ENCODE measurements around the gene C9orf43. TPM values are rescaled to one million over a fixed set of nuclear protein-coding genes. Genes with fewer than 3 reads are reported as not detected.

The C9orf43 gene
- total RNA-seq, 2 experiments from 2014 or later: 0.65 to 0.81 TPM

DNA sequence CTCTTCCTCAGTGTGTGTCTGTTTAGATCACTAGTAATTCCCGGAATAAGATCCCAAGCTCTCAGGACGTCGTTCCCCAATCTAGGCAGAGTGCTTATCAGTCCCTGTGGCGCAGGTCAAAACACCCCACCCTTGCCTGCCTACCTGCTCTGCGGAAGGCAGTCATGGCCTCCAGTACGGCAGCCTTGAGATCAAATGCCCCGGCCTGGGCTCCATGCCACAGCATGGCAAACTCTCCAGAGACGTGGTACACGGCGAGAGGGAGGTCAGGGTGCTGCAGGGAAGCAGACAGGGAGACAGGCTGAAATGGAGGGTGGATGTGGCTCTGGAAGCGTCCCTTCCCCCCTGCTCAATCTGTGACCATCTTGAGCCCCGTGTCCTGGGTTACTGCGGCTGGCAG is 21.7 kb upstream of the C9orf43 start:
- ChIA-PET POLR2A (interaction anchor here (1.0 kb wide), 1 partner anchor 21 kb away, joined by 3 read pairs; the partner anchor contains the start of genes C9orf43 and POLE3), CTCF (no interaction called here)
- no peaks in the 10 kb centered on the region for H3K27me3 Mint-ChIP-seq
- H3K27ac Mint-ChIP-seq: no peak overlapping the region
- intact Hi-C loops (cut with micrococcal nuclease): no loop called here
- no peak for DNase-seq
- no peaks in the 10 kb centered on the region for H3K4me1 Mint-ChIP-seq (ENCODE audit: low read depth)
- no peaks in the 10 kb centered on the region for H3K9me3 Mint-ChIP-seq
- peaks cover 14% of the 10 kb centered on the region for H3K36me3 Mint-ChIP-seq
- H3K4me3 Mint-ChIP-seq: no peak overlapping the region

DNA sequence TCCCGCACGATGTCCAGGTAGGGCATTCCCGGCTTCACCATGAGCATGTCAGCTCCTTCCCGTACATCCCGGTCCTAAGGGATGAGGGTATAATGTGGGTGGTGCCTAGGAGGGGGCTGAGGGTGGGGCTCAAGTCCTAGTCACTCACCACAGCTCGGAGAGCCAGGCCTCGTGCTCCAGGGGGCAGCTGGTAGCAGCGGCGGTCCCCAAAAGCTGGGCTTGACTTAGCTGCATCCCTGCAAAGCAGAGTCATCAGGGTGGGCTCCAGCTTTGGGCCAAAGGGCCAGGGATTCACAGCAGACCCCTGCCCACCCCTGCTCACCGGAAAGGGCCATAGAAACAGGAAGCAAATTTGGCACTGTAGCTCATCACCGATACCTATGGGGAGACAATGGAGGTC is 21.1 kb upstream of the C9orf43 start:
- Mint-ChIP-seq H3K9me3 (no peaks in the 10 kb centered on the region), H3K36me3 (peaks cover 14% of the 10 kb centered on the region), H3K4me1 (ENCODE audit: low read depth) (no peaks in the 10 kb centered on the region), H3K27me3 (no peaks in the 10 kb centered on the region), H3K27ac (no peak overlapping the region), H3K4me3 (no peak overlapping the region)
- POLR2A ChIA-PET: interaction anchor here (1.0 kb wide), 1 partner anchor 21 kb away, joined by 3 read pairs; the partner anchor contains the start of genes C9orf43 and POLE3
- CTCF ChIA-PET: no interaction called here
- DNase-seq: no peak
- intact Hi-C loops (cut with micrococcal nuclease): no loop called here

DNA sequence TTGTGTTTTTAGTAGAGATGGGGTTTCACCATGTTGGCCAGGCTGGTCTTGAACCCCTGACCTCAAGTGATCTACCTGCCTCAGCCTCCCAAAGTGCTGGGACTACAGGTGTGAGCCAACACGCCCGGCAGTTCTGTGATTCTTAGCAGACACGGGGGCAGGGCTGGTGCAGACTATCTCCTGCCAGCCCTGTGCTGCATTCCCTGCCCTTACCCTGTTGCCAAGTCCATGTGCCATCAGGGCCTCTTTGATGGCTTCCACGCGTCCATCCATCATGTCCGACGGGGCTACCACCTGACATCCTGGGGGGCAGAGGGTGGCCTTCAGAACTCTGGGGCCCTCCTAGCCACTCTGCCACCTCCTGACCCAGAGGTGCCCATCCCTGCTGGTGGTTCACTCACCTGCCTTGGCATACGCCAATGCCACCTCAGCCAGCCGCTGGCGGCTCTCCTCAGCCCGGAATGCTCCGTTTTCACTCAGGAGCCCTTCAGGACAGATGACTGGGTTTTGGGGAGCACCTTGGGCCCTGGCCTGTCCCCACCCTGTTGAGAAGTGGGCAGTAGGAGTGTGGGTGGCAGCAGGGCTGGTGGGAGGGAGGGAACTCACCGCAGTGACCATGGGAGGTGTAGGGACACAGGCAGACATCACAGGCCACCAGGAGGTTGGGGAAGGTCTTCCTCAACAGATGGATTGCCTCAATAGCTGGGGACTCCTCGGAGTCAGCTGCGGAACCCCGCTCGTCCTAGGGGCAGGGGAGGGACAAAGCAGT is 20.2 kb upstream of the C9orf43 start:
- Mint-ChIP-seq H3K9me3 (no peaks in the 10 kb centered on the region), H3K4me3 (no peak overlapping the region), H3K36me3 (peaks cover 14% of the 10 kb centered on the region), H3K27ac (no peak overlapping the region), H3K4me1 (ENCODE audit: low read depth) (no peaks in the 10 kb centered on the region), H3K27me3 (no peaks in the 10 kb centered on the region)
- POLR2A ChIA-PET: no interaction called here
- CTCF ChIA-PET: no interaction called here
- intact Hi-C loops (cut with micrococcal nuclease): no loop called here
- no peak for DNase-seq

DNA sequence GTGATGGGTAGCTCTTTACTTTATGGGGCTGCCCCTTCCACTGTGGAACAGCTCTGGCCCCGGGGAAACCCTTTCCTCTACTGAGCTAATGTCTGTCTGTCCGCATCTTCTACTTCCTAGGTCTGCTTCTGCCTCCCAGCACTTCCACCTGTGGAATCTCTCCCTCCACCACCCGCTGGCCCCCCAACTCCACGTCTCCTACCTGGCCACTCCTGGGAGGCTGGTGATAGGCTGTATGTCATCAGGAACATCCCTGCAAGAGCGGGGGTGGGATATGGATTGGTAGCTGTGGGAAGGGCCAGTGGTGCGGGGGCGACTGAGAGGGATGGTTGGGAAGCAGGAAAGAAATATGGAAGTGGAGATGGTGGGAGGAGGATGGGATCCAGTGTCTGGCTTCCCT is 18.6 kb upstream of the C9orf43 start:
- no peak for DNase-seq
- H3K36me3 Mint-ChIP-seq: peaks cover 11% of the 10 kb centered on the region
- no peaks in the 10 kb centered on the region for H3K27me3 Mint-ChIP-seq
- H3K4me1 Mint-ChIP-seq (ENCODE audit: low read depth): no peaks in the 10 kb centered on the region
- H3K9me3 Mint-ChIP-seq: no peaks in the 10 kb centered on the region
- intact Hi-C loops (cut with micrococcal nuclease): no loop called here
- POLR2A ChIA-PET: no interaction called here
- no peak overlapping the region for H3K4me3 Mint-ChIP-seq
- no peak overlapping the region for H3K27ac Mint-ChIP-seq
- CTCF ChIA-PET: interaction anchor here (1.2 to 1.8 kb wide), 2 partner anchors 9 to 266 kb away, joined by 3 to 7 read pairs; partner anchors contain the start of gene ALAD

DNA sequence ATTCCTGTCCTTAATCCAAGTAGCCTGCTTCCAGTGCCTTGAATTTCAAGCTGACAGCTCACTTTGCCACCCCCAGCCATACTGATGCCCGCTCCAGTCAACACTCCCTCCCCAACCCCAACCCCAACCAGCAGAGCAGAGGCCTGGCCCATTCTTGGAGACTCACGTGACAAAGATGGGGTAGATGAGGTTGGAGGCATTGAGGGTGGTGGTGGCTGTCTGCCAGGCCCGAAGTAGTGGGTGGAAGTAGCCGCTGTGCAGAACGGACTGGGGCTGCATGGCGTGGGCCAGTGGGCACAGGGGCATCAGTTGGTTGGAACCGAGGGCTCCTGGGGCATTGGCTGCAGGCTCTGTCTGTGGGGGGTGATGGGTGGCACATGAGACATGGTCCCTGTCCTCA is 17.3 kb upstream of the C9orf43 start:
- no peaks in the 10 kb centered on the region for H3K27me3 Mint-ChIP-seq
- ChIA-PET CTCF (interaction anchor here (1.2 to 1.8 kb wide), 2 partner anchors 8 to 265 kb away, joined by 3 to 7 read pairs; partner anchors contain the start of gene ALAD), POLR2A (no interaction called here)
- peaks cover 2% of the 10 kb centered on the region for H3K4me1 Mint-ChIP-seq (ENCODE audit: low read depth)
- no peaks in the 10 kb centered on the region for H3K9me3 Mint-ChIP-seq
- peaks cover under 1% of the 10 kb centered on the region for H3K36me3 Mint-ChIP-seq
- intact Hi-C loops (cut with micrococcal nuclease): no loop called here
- H3K4me3 Mint-ChIP-seq: no peak overlapping the region
- no peak overlapping the region for H3K27ac Mint-ChIP-seq
- DNase-seq: no peak

DNA sequence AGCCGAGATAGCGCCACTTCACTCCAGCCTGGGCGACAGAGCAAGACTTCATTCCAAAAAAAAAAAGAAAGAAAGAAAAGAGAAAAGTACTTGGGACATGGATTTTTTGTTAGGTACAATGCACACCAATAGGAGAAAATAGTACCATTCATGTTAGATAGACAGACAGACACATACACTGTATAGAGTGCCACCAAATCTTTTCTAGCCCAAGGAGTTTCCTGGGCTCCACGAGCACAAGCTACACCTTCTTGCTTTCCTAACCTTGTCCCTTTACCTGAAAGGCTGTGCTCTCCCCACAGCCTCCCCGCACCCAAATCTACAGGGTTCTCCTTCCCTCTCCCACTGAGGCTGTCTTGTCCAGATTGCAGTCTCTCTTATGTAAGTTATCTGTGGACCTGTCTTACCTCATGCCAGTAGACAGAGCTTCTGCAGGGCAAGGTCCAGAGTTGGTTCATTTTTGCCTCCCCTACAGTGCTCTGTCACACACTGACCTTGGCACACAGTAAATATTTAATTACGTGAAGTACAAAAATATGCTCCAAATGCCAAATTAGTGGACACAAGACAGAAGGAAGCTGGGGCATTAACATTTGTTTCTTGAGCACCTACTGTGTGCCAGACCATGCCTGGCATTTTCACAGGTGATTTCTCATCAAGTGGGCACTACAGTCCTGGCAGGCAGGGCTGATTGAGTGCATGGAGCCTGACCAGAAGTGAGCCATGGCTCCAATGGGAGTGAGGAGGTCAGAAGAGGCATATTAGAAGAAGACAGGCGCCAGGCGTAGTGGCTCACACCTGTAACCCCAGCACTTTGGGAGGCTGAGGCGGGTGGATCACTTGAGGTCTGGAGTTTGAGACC is 15.3 kb upstream of the C9orf43 start:
- no peak overlapping the region for H3K4me3 Mint-ChIP-seq
- H3K27ac Mint-ChIP-seq: no peak overlapping the region
- H3K27me3 Mint-ChIP-seq: no peaks in the 10 kb centered on the region
- H3K9me3 Mint-ChIP-seq: no peaks in the 10 kb centered on the region
- no peak for DNase-seq
- POLR2A ChIA-PET: no interaction called here
- H3K36me3 Mint-ChIP-seq: no peaks in the 10 kb centered on the region
- CTCF ChIA-PET: interaction anchor here (0.6 to 1.1 kb wide), 2 partner anchors 45 to 171 kb away, joined by 3 read pairs; no protein-coding TSS in a partner anchor
- H3K4me1 Mint-ChIP-seq (ENCODE audit: low read depth): peaks cover 12% of the 10 kb centered on the region
- intact Hi-C loops (cut with micrococcal nuclease): no loop called here

DNA sequence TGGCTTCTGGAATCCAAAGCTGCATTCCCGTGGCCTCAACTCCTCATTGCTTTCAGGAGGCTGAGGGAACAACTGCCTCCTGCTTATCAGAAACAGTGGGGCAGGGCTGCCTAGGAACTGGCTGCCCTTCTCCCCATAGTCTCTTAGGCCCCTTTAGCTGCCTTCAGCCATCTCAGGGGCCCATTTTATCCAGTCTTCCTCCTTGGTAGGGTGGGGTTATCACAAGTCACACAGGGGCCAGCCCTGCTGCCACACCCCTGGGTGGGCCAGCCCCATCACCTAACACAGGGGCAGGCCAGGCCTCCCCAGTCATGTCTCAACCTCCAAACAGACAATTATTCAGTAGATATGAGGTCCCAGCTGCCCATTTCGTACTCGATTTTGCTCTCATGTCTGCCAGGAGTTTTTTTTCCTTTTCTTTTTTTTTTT is 13.3 kb upstream of the C9orf43 start:
- CTCF ChIA-PET: no interaction called here
- Mint-ChIP-seq H3K4me3 (no peak overlapping the region), H3K4me1 (ENCODE audit: low read depth) (peaks cover 19% of the 10 kb centered on the region), H3K27ac (no peak overlapping the region), H3K27me3 (no peaks in the 10 kb centered on the region), H3K36me3 (no peaks in the 10 kb centered on the region), H3K9me3 (no peaks in the 10 kb centered on the region)
- POLR2A ChIA-PET: no interaction called here
- no peak for DNase-seq
- intact Hi-C loops (cut with micrococcal nuclease): no loop called here

DNA sequence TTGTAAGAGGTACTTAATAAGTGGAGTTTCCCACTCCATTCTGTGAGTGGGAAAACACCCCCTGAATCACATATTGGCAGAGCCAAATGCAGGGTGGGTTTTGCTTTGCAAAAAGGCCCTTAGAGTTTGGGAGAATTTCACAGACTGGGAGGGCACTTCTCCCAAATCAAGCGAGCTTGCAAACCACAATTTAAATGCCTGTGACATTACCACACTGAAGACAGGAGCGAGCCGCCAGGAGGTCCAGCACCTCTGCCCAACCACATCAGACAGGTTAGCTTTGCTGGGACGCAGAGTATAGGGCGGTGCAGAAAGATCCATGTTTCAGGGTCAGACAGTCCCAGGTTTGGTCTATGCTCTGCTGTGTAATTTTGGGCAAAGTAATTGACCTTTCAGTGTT is 11.8 kb upstream of the C9orf43 start:
- H3K9me3 Mint-ChIP-seq: no peaks in the 10 kb centered on the region
- no peak overlapping the region for H3K27ac Mint-ChIP-seq
- no peak for DNase-seq
- CTCF ChIA-PET: interaction anchor here (0.8 to 6.7 kb wide), 3 partner anchors 9 to 258 kb away, joined by 3 to 81 read pairs (median 4); no protein-coding TSS in a partner anchor
- H3K36me3 Mint-ChIP-seq: no peaks in the 10 kb centered on the region
- H3K27me3 Mint-ChIP-seq: no peaks in the 10 kb centered on the region
- H3K4me1 Mint-ChIP-seq (ENCODE audit: low read depth): peaks cover 19% of the 10 kb centered on the region
- intact Hi-C loops (cut with micrococcal nuclease): no loop called here
- H3K4me3 Mint-ChIP-seq: no peak overlapping the region
- POLR2A ChIA-PET: interaction anchor here (0.9 to 1.2 kb wide), 2 partner anchors 9 to 11 kb away, joined by 3 read pairs; no protein-coding TSS in a partner anchor

DNA sequence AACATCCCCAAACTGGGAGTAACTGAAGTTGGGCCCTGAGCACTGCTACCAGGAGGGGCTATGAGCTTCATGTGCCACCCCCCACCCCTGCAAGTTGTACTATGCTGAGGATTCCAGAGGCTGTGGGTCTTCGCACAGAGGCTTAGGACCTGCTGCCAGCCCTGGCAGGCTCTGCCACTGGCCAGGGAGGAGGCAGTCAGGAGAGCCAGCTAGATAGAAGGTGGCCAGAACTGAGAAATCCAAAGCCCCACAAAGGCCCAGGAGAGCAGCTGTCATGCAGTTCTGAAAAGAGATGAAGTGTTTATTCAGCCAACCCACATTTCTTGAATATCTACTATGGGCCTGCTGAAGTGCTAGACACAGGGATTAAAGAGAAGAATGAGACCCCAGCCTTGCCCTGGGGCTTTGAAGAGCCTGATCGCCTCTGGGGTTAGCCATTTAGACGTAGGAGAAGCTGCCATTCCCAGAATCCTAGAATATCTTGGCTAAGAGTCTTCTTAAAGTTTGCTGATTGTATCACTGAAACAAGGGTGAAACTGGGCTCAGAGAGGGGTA is 10.8 kb upstream of the C9orf43 start:
- H3K27me3 Mint-ChIP-seq: no peaks in the 10 kb centered on the region

DNA sequence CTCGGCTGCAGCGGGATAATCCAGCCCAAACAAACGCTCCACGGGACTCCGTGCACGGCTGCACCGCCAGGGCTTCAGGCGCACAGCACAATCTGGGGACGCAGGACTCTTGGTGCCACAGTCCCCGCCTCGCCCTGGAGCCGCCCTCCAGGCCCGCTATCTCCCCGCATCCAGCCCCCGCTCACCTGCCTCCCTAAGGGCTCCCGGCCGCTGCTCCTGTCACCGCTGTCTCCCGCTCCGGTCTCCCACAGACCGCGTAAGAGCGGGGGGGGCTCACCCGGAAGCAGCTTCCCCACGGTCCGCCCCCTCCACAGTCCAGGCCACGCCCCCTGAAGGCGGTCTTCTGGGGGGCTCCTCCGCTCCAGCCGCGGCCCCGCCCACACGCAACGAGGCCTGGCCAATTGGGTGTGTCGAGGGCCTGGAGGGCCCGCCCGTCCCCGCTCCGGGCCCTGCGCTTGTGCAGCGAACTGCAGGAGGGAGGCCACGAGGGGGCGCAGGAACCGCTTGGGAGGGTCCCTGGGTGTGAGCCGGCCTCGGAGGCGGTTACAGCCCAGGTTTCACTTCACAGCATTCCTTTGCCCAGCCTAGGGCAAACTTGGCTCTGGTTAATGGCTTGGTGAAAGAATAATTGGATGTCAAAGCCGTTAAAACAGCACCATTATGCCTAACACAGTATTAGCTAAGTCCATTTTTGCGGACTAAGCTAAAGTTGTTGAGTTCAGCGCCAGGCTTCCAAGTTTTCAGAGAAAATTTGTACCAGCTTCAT is 9.3 kb upstream of the C9orf43 start, which contains the start of gene ALAD:
ALAD (minus strand) TSS at position 258 of the 766 bp plus-strand sequence. CDS start 7,725 bp downstream, outside the sequence.
- peak; percentile 99 for DNase-seq
- peaks cover 19% of the 10 kb centered on the region for H3K4me1 Mint-ChIP-seq (ENCODE audit: low read depth)
- H3K27me3 Mint-ChIP-seq: no peaks in the 10 kb centered on the region
- peak within 1 kb of the TSS; percentile 78 for H3K27ac Mint-ChIP-seq
- no peaks in the 10 kb centered on the region for H3K9me3 Mint-ChIP-seq
- H3K36me3 Mint-ChIP-seq: no peaks in the 10 kb centered on the region
- H3K4me3 Mint-ChIP-seq: peak within 1 kb of the TSS; percentile 91
- intact Hi-C loops (cut with micrococcal nuclease): loop anchor here (1.0 to 5.0 kb wide), 8 partner anchors 9 to 254 kb away; partner anchors contain the start of genes C9orf43, CDC26, FKBP15 and POLE3
- ChIA-PET CTCF (interaction anchor here (0.6 to 6.7 kb wide), 29 partner anchors 9 to 255 kb away, joined by 3 to 81 read pairs (median 4); partner anchors contain the start of genes BSPRY, C9orf43, CDC26 and HDHD3), POLR2A (interaction anchor here (1.0 to 2.4 kb wide), 4 partner anchors 9 to 221 kb away, joined by 3 to 18 read pairs (median 4); partner anchors contain the start of genes C9orf43, FKBP15, POLE3 and SLC31A1)

More for the DNA sequence above, 10.8 kb upstream of the C9orf43 start:
- H3K27ac Mint-ChIP-seq: no peak overlapping the region
- H3K36me3 Mint-ChIP-seq: no peaks in the 10 kb centered on the region
- peaks cover 19% of the 10 kb centered on the region for H3K4me1 Mint-ChIP-seq (ENCODE audit: low read depth)
- intact Hi-C loops (cut with micrococcal nuclease): loop anchor here (2.0 to 5.0 kb wide), 2 partner anchors 179 to 247 kb away; partner anchors contain the start of genes FKBP15, SLC31A1 and SLC31A2
- DNase-seq: no peak
- peak overlapping the region; percentile 66 for H3K4me3 Mint-ChIP-seq
- H3K9me3 Mint-ChIP-seq: no peaks in the 10 kb centered on the region
- ChIA-PET POLR2A (interaction anchor here (2.4 kb wide), 1 partner anchor 10 kb away, joined by 18 read pairs; the partner anchor contains the start of genes C9orf43 and POLE3), CTCF (interaction anchor here (0.8 to 6.7 kb wide), 6 partner anchors 13 to 257 kb away, joined by 3 to 81 read pairs (median 4); partner anchors contain the start of genes CDC26, HDHD3 and PRPF4)

DNA sequence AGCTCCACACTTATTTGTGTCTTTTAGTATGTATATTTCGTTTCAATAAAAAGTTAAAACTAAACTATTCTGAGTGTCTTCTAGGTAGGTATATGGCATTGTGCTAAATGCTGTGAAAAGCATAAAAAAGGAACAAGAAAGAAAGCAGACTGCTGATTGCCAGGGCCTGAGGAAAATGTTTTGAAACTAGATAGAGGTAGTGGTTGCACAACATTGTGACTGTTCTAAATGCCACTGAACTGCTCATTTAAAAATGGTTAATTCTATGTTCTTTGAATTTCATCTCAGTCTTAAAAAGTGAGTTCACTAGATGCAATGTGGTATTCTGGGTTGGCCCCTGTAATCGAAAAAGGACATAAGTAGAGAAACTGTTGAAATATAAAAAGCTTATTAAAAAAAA is 6.9 kb upstream of the C9orf43 start:
- Mint-ChIP-seq H3K9me3 (no peaks in the 10 kb centered on the region), H3K4me1 (ENCODE audit: low read depth) (peaks cover 36% of the 10 kb centered on the region), H3K36me3 (peaks cover 15% of the 10 kb centered on the region), H3K27me3 (no peaks in the 10 kb centered on the region), H3K27ac (no peak overlapping the region), H3K4me3 (no peak overlapping the region)
- ChIA-PET POLR2A (interaction anchor here (0.9 to 2.2 kb wide), 2 partner anchors 27 to 129 kb away, joined by 3 to 5 read pairs; partner anchors contain the start of genes CDC26 and HDHD3), CTCF (interaction anchor here (0.7 to 6.7 kb wide), 4 partner anchors 42 to 253 kb away, joined by 3 to 81 read pairs (median 8); no protein-coding TSS in a partner anchor)
- intact Hi-C loops (cut with micrococcal nuclease): loop anchor here (5.0 kb wide), 1 partner anchor 251 kb away; the partner anchor contains the start of gene SLC31A2
- no peak for DNase-seq

All from activated CD4-positive, alpha-beta memory T cell treated with anti-CD3 and anti-CD28 coated beads for 36 hours (primary cell).